Peyer's patch (tissue), 4 donors: ENCODE measurements around the gene FCER2. TPM values are rescaled to one million over a fixed set of nuclear protein-coding genes. Genes with fewer than 3 reads are reported as not detected.

Source experiments
- DNase-seq, 3 donors: peaks; one replicate each; pipeline ENCODE4 v3.0.0-alpha.2; 2017 to 2019
- H3K27ac ChIP-seq, 4 donors: fragments of 200-600 bp; sonication (generic); one replicate each; pipeline ENCODE4 v1.5.1; 2016 to 2019
- H3K27me3 ChIP-seq, 2 donors: fragments of 200-600 bp; sonication (generic); one replicate each; pipeline ENCODE4 v1.5.1; 2019
- H3K36me3 ChIP-seq, 3 donors: fragments of 200-600 bp; sonication (generic); one replicate each; pipeline ENCODE4 v1.5.1; 2016 to 2019
- H3K4me1 ChIP-seq, 4 donors: fragments of 200-600 bp; sonication (generic); one replicate each; pipeline ENCODE4 v1.5.1; 2016 to 2019
- H3K4me3 ChIP-seq, 4 donors: fragments of 200-600 bp; sonication (generic); 1 replicate in 3 of 4; 2 replicates in 1 of 4; pipeline ENCODE4 v1.5.1; 2016 to 2019; ENCODE audit warnings: mild to moderate bottlenecking in 1 of 4
- H3K9me3 ChIP-seq, 4 donors: fragments of 200-600 bp; sonication (generic); one replicate each; pipeline ENCODE4 v1.5.1; 2016 to 2019; ENCODE audit warnings: mild to moderate bottlenecking in 1 of 4
- CTCF ChIP-seq, 6 experiments: fragments of 450-650 bp in 4 of 6; fragments of 200-600 bp in 2 of 6; sonication (generic) in 1 of 6; IDR thresholded peaks; one replicate each; pipeline ENCODE4 v1.5.1; 2017 to 2019; ENCODE audit warnings: antibody characterized with exemption in 6 of 6, mild to moderate bottlenecking in 3 of 6, moderate library complexity in 1 of 6
- POLR2A ChIP-seq, 2 donors: fragments of 450-650 bp; IDR thresholded peaks; one replicate each; pipeline ENCODE4 v1.5.1; 2017; ENCODE audit warnings: antibody characterized with exemption in 2 of 2, mild to moderate bottlenecking in 2 of 2, moderate library complexity in 2 of 2
- total RNA-seq, 4 donors: library from RNA; depleted of rRNA; stranded (reverse); fragments of >200 nt; gene quantifications; one replicate each; pipeline ENCODE4 v1.1.0, GENCODE V29; 2016

FCER2 gene
- total RNA-seq, 4 donors from 2014 or later, result 2.0 to 10.7 TPM; not detected in 2

- H3K27me3 ChIP-seq, result no peaks in the 10 kb centered on the region
- H3K4me1 ChIP-seq, result peaks cover 0 to 9% (median 0%) of the 10 kb centered on the region in 4 donors
- no peak overlapping the region for H3K27ac ChIP-seq
- TF ChIP-seq CTCF (IDR thresholded peaks at IDR 0.05), result no peak
- no peak for TF ChIP-seq POLR2A (IDR thresholded peaks at IDR 0.05)
- no peak overlapping the region for H3K4me3 ChIP-seq
- DNase-seq, result no peak
- no peaks in the 10 kb centered on the region for H3K36me3 ChIP-seq
- H3K9me3 ChIP-seq, result no peaks in the 10 kb centered on the region
Measured at GRCh38 chr19:7654401-7654800, 47.5 kb downstream of the FCER2 start.

DNA sequence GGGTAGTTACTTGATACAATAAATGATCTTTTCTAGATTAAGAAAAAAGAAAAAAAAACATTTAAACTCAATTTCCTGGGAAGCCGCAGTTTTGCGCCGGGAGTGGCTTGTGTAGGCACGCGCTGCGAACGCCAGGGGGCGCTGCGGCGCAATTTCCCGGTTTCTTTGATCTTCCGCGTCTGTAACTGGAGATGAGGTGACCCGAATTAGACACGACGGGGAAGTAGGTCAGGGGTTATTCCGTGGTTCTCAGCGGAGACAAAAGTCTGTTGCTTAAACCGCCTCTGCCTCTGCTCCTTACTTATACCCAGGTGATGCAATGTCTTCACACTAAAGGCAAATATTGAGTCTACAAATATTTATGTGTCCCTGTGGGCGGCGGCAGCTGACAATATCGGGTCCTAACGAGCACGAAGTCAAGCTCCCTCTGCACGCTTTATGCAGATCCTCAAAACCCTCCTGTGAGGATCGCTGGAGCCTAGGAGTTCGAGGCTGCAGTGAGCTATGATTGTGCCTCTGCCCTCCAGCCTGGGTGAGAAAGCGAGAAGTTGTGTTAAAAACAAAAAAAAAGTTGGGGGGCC is 49.8 kb downstream of the FCER2 start:
- DNase-seq, result peak; percentile 74 to 92 (median 87)
- peak overlapping the region in 3 of 4 donors; percentile 21 to 36 (median 22) for H3K4me3 ChIP-seq
- peaks cover 0 to 6% (median 0%) of the 10 kb centered on the region in 3 donors for H3K36me3 ChIP-seq
- H3K27me3 ChIP-seq, result no peaks in the 10 kb centered on the region
- no peak for TF ChIP-seq POLR2A (IDR thresholded peaks at IDR 0.05)
- peak; percentile 93 to 99 (median 97) for TF ChIP-seq CTCF (IDR thresholded peaks at IDR 0.05)
- H3K27ac ChIP-seq, result peak overlapping the region; percentile 26 to 52 (median 42)
- peaks cover 0 to 9% (median 0%) of the 10 kb centered on the region in 4 donors for H3K4me1 ChIP-seq
- H3K9me3 ChIP-seq, result no peaks in the 10 kb centered on the region

DNA sequence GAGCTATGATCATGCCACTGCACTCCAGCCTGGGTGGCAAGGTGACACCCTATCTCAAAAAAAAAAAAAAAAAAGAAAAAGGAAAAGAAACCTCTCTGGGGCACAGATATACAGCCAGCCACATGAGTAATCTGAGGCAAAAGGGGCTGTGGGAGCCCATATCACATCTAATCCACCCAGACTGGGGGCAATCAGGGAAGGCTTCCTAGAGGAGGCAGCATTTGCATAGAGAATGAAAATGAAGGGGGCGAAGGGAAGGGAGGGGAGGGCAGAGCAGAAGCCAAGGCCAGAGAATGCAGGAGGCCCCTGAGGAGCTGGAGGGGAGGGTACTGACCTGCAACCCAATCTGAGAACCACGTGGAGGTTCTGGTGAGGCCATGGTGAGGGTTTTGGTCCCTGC is 51.8 kb downstream of the FCER2 start:
- Histone ChIP-seq H3K4me3 (no peak overlapping the region), H3K27me3 (no peaks in the 10 kb centered on the region), H3K27ac (no peak overlapping the region), H3K9me3 (no peaks in the 10 kb centered on the region), H3K4me1 (peaks cover 0 to 9% (median 0%) of the 10 kb centered on the region in 4 donors), H3K36me3 (peaks cover 0 to 19% (median 0%) of the 10 kb centered on the region in 3 donors)
- TF ChIP-seq CTCF (IDR thresholded peaks at IDR 0.05), result no peak
- no peak for TF ChIP-seq POLR2A (IDR thresholded peaks at IDR 0.05)
- no peak for DNase-seq

- DNase-seq, result no peak
- no peak for TF ChIP-seq CTCF (IDR thresholded peaks at IDR 0.05)
- no peak for TF ChIP-seq POLR2A (IDR thresholded peaks at IDR 0.05)
- Histone ChIP-seq H3K27me3 (no peaks in the 10 kb centered on the region), H3K27ac (no peak overlapping the region), H3K9me3 (no peaks in the 10 kb centered on the region), H3K36me3 (peaks cover 0 to 25% (median 0%) of the 10 kb centered on the region in 3 donors), H3K4me3 (no peak overlapping the region), H3K4me1 (peaks cover 0 to 9% (median 0%) of the 10 kb centered on the region in 4 donors)
Measured at GRCh38 chr19:7648265-7649014, 53.5 kb downstream of the FCER2 start.

- no peak for TF ChIP-seq CTCF (IDR thresholded peaks at IDR 0.05)
- TF ChIP-seq POLR2A (IDR thresholded peaks at IDR 0.05), result no peak
Measured at GRCh38 chr19:7647156-7647555, 54.8 kb downstream of the FCER2 start.

More at GRCh38 chr19:7647156-7647555, 54.8 kb downstream of the FCER2 start:
- Histone ChIP-seq H3K27me3 (no peaks in the 10 kb centered on the region), H3K27ac (no peak overlapping the region), H3K4me3 (no peak overlapping the region), H3K4me1 (peaks cover 0 to 6% (median 0%) of the 10 kb centered on the region in 4 donors), H3K36me3 (peaks cover 0 to 33% (median 0%) of the 10 kb centered on the region in 3 donors), H3K9me3 (no peaks in the 10 kb centered on the region)
- no peak for DNase-seq
